ENCODE measurements around the gene POLD4. TPM values are rescaled to one million over a fixed set of nuclear protein-coding genes. Genes with fewer than 3 reads are reported as not detected.

The POLD4 gene
- total RNA-seq, 1 experiment from 2014 or later, result 19.5 TPM

GRCh38 chr11:67315325-67315909 lies 37.9 kb downstream of the POLD4 start:
- no peak overlapping the region for H2BK12ac ChIP-seq (ENCODE audit: insufficient read length, low read depth, low read length)
- Mint-ChIP-seq H3K4me1 (peaks cover 4 to 6% of the 10 kb centered on the region in 2 experiments), H3K27ac (no peak overlapping the region), H3K9me3 (no peaks in the 10 kb centered on the region; a peak in 1 of 5 replicates), H3K27me3 (ENCODE audit: low read depth) (peaks cover 39% of the 10 kb centered on the region), H3K4me3 (peak overlapping the region; percentile 12 to 45; a peak in 2 of 5 replicates), H3K36me3 (ENCODE audit: insufficient read depth in 1 of 3, low read depth in 3 of 3) (peaks cover 0 to 5% (median 0%) of the 10 kb centered on the region in 3 experiments; a peak in 2 of 7 replicates)
- H3K9ac ChIP-seq (ENCODE audit: extremely low read depth, insufficient read length, low read length), result no peak overlapping the region
- H3K79me1 ChIP-seq (ENCODE audit: insufficient read depth, low read depth, low read length, poor library complexity, severe bottlenecking), result no peaks in the 10 kb centered on the region
- H4K8ac ChIP-seq (replicated peaks; ENCODE audit: insufficient read length, low read depth, low read length), result no peak overlapping the region
- H3K14ac ChIP-seq (ENCODE audit: insufficient read depth, low read length), result no peak overlapping the region
- H3K56ac ChIP-seq (ENCODE audit: insufficient read length, low read depth, low read length), result no peak overlapping the region
- H3K4me1 ChIP-seq (ENCODE audit: insufficient read depth, low read length), result no peaks in the 10 kb centered on the region
- no peak overlapping the region for H2AFZ ChIP-seq (ENCODE audit: low read length)
- no peak for DNase-seq
- no peak overlapping the region for H2BK5ac ChIP-seq (ENCODE audit: insufficient read length, low read length)
- peaks cover 11% of the 10 kb centered on the region for H3K27me3 ChIP-seq (ENCODE audit: insufficient read depth, low read length)
- H2BK120ac ChIP-seq (ENCODE audit: low read depth, low read length, poor library complexity, severe bottlenecking), result no peak overlapping the region
- no peak for TF ChIP-seq CTCF (conservative IDR thresholded peaks at IDR 0.05)
- no peak overlapping the region for H4K5ac ChIP-seq (ENCODE audit: insufficient read length, low read depth, low read length)
- H2AK5ac ChIP-seq (ENCODE audit: insufficient read length, low read length), result no peak overlapping the region
- H3K4me2 ChIP-seq (ENCODE audit: insufficient read depth, insufficient read length, low read length), result no peak overlapping the region
- peaks cover 14% of the 10 kb centered on the region for H3K23me2 ChIP-seq (ENCODE audit: insufficient read length, low read depth, low read length, poor library complexity, severe bottlenecking)
- H3T11ph ChIP-seq (ENCODE audit: low read length), result no peak overlapping the region
- no peaks in the 10 kb centered on the region for H3K79me2 ChIP-seq (ENCODE audit: insufficient read depth, low read length)
- no CpG with 5 or more reads among the region's 9 CpGs for WGBS (ENCODE audit: extremely low coverage, insufficient read length, low lambda C conversion rate)
- no peak overlapping the region for H4K91ac ChIP-seq (ENCODE audit: insufficient read length, low read depth, low read length)
- H2BK15ac ChIP-seq (ENCODE audit: low read depth, low read length), result no peak overlapping the region
- H3K4ac ChIP-seq (ENCODE audit: low read depth, low read length), result no peak overlapping the region
- H3K27ac ChIP-seq (ENCODE audit: insufficient read length, low read depth, low read length), result no peak overlapping the region
- no peak overlapping the region for H2BK20ac ChIP-seq (ENCODE audit: low read depth, low read length, poor library complexity, severe bottlenecking)
- H3K9me3 ChIP-seq (ENCODE audit: control insufficient read depth, low read depth, low read length), result no peaks in the 10 kb centered on the region
- H4K20me1 ChIP-seq (ENCODE audit: control insufficient read depth, insufficient read depth, insufficient read length), result peaks cover 3% of the 10 kb centered on the region
- H3K23ac ChIP-seq (ENCODE audit: insufficient read length, low read depth, low read length), result no peak overlapping the region
- no peak overlapping the region for H3K18ac ChIP-seq (ENCODE audit: insufficient read length, low read depth, low read length)

All from H9 (cell line).